Posterior vena cava (tissue), 2 donors: ENCODE results near the gene GALNT9. TPM values are rescaled to one million over a fixed set of nuclear protein-coding genes. Genes with fewer than 3 reads are reported as not detected.
"Not testable (repeated sequence)": the region's sequence is repeated elsewhere in the genome, so short reads cannot be mapped to it uniquely, and the experiment has no call there.

Experiments
- DNase-seq: peaks from one replicate; pipeline ENCODE4 v3.0.0-alpha.2; 2020; ENCODE audit warnings: low spot score
- intact Hi-C, 2 donors: fragments of 100-400 bp; cut with DNase I; formaldehyde crosslinking; loops; one replicate each; pipeline versions ENCODE4 v1.14.1 to v1.14.2; 2022 to 2023
- total RNA-seq, 2 donors: library from RNA; stranded (reverse); fragmentation: NEBNext Ultra II Directional; extraction: Animal tissue kit (Norgen Biotek cat#: 25700); gene quantifications; one replicate each; pipeline ENCODE4 v1.2.1, GENCODE V29; 2021
- donor health status: DM: yes; HTN: yes; CAD: no.
- donor health status: DM: yes; HTN: yes; CAD: no.

GALNT9 gene
- total RNA-seq, 2 donors from 2014 or later: not detected

GRCh38 chr12:132152953-132153352, 176.4 kb downstream of the GALNT9 start:
- intact Hi-C loops: loop anchor here in 1 of 2 donors (10.0 kb wide), 1 partner anchor 462 kb away; the partner anchor contains the start of genes LRCOL1 and P2RX2
- DNase-seq: peak; percentile 67

GRCh38 chr12:132152411-132152821, 177.0 kb downstream of the GALNT9 start:
- intact Hi-C loops: loop anchor here in 1 of 2 donors (10.0 kb wide), 1 partner anchor 462 kb away; the partner anchor contains the start of genes LRCOL1 and P2RX2
- DNase-seq: peak; percentile 73

GRCh38 chr12:132151766-132152410, 177.5 kb downstream of the GALNT9 start:
- intact Hi-C loops: loop anchor here (2.0 to 10.0 kb wide), 2 partner anchors 67 to 463 kb away; partner anchors contain the start of genes LRCOL1 (in 1 of the 2) and P2RX2 (in 1 of the 2)
- DNase-seq: peak; percentile 81

DNA sequence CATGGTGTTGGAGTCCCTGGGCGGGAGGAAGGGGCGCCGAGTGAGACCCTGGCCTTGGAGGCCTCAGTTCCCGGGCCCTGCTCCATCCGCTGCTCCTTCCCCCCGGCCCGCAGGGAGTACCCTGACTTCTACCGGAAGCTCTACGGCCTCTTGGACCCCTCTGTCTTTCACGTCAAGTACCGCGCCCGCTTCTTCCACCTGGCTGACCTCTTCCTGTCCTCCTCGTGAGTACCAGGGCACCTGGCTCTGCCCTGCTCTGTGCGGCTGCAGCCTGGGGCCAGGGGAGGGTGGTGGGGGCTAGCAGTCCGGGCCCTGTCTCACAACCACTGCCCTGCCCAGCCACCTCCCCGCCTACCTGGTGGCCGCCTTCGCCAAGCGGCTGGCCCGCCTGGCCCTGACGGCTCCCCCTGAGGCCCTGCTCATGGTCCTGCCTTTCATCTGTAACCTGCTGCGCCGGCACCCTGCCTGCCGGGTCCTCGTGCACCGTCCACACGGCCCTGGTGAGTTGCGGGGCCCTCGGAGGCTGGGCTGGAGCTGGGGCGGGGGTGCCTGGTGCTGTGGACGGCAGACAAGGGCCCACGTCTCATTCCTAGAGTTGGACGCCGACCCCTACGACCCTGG, 178.1 kb downstream of the GALNT9 start:
- peak; percentile 80 for DNase-seq
- intact Hi-C loops: loop anchor here (2.0 to 10.0 kb wide), 2 partner anchors 68 to 464 kb away; partner anchors contain the start of genes LRCOL1 (in 1 of the 2) and P2RX2 (in 1 of the 2)

DNA sequence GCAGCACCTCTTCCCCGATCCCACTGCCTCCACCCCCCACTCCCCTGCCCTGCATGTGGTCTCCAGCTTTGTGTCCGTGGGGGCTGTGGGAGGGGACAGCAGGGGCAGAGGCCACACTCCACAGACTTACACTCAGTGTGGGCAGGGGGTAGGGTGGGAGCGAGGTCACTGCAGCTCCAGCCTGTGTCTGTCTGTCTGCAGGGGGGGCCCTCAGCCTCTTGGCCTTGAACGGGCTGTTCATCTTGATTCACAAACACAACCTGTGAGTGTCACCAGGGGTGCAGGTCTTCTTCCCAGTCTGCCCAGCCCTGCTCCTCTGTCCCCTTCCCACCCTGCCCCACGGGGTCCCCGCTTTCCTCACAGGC, 178.6 kb downstream of the GALNT9 start:
- DNase-seq: no peak
- intact Hi-C loops: loop anchor here (2.0 to 10.0 kb wide), 2 partner anchors 68 to 464 kb away; partner anchors contain the start of genes LRCOL1 (in 1 of the 2) and P2RX2 (in 1 of the 2)

GRCh38 chr12:132149526-132149925, 179.9 kb downstream of the GALNT9 start:
- intact Hi-C loops, DNase-seq: not testable (repeated sequence)

- intact Hi-C loops: no loop called here
- DNase-seq: peak; percentile 44
These were observed 180.9 kb downstream of the GALNT9 start for GRCh38 chr12:132148368-132149045.

- intact Hi-C loops: no loop called here
- peak; percentile 70 for DNase-seq
These were observed 181.7 kb downstream of the GALNT9 start for GRCh38 chr12:132147423-132148367.

- intact Hi-C loops: no loop called here
- DNase-seq: peak; percentile 74
These were observed 182.5 kb downstream of the GALNT9 start for GRCh38 chr12:132146772-132147422.

Other genes with a start within 250 kb of the GALNT9 start
- 10 to 100 TPM in 1 of 2 donors, 1 to 10 TPM in 1; 9.7 to 10.2 TPM for gene DDX51, start 185.3 kb downstream of the GALNT9 start, total RNA-seq
- gene NOC4L, start 185.1 kb downstream of the GALNT9 start, total RNA-seq: 10 to 100 TPM; 11.2 to 13.6 TPM
- 10 to 100 TPM; 34.0 to 35.8 TPM for gene FBRSL1, start 160.6 kb upstream of the GALNT9 start, total RNA-seq